Right atrium auricular region (tissue), 2 donors: ENCODE results near the gene RGL1. TPM values are rescaled to one million over a fixed set of nuclear protein-coding genes. Genes with fewer than 3 reads are reported as not detected.

Experiments used
- DNase-seq: peaks from one replicate; pipeline ENCODE4 v3.0.0-alpha.2; 2019; ENCODE audit warnings: low spot score
- H3K27ac ChIP-seq, 2 donors: fragments of 200-600 bp; sonication (generic); 1 replicate in 1 of 2; 2 replicates in 1 of 2; pipeline ENCODE4 v1.5.1; 2016 to 2019
- H3K27me3 ChIP-seq, 2 donors: fragments of 200-600 bp; sonication (generic); one replicate each; pipeline versions ENCODE4 v1.5.1 to v1.6.0; 2017 to 2019
- H3K36me3 ChIP-seq: fragments of 200-600 bp; sonication (generic); one replicate; pipeline ENCODE4 v1.5.1; 2016
- H3K4me1 ChIP-seq, 2 donors: fragments of 200-600 bp; sonication (generic); one replicate each; pipeline versions ENCODE4 v1.5.1 to v1.6.0; 2017 to 2019
- H3K4me3 ChIP-seq, 2 donors: fragments of 200-600 bp; sonication (generic); 1 replicate in 1 of 2; 2 replicates in 1 of 2; pipeline ENCODE4 v1.5.1; 2017 to 2019; ENCODE audit warnings: mild to moderate bottlenecking in 1 of 2, moderate library complexity in 1 of 2
- H3K9me3 ChIP-seq, 2 donors: fragments of 200-600 bp; sonication (generic); one replicate each; pipeline ENCODE4 v1.5.1; 2019
- CTCF ChIP-seq, 2 donors: fragments of 200-600 bp; sonication (generic); IDR thresholded peaks; one replicate each; pipeline ENCODE4 v1.5.1; 2019; ENCODE audit warnings: antibody characterized with exemption in 2 of 2
- total RNA-seq, 2 donors: library from RNA; depleted of rRNA; stranded (reverse); fragments of >200 nt; gene quantifications; one replicate each; pipeline ENCODE4 v1.1.0, GENCODE V29; 2016

The RGL1 gene
- total RNA-seq, 2 donors from 2014 or later = 14.9 to 22.7 TPM

- H3K4me3 ChIP-seq = no peak overlapping the region
- no peak for DNase-seq
- peak overlapping the region; percentile 51 to 76 for H3K27ac ChIP-seq
- no peak for TF ChIP-seq CTCF (IDR thresholded peaks at IDR 0.05)
- no peaks in the 10 kb centered on the region for H3K9me3 ChIP-seq
- no peaks in the 10 kb centered on the region for H3K27me3 ChIP-seq
- H3K4me1 ChIP-seq = peaks cover 0 to 77% of the 10 kb centered on the region in 2 donors
- H3K36me3 ChIP-seq = no peaks in the 10 kb centered on the region
These were observed 71.4 kb downstream of the RGL1 start for GRCh38 chr1:183876309-183876708.

GRCh38 chr1:183877053-183877720 lies 72.3 kb downstream of the RGL1 start:
- Histone ChIP-seq H3K9me3 (no peaks in the 10 kb centered on the region), H3K4me3 (peak overlapping the region in 1 of 2 donors; percentile 21), H3K4me1 (peaks cover 0 to 77% of the 10 kb centered on the region in 2 donors), H3K27me3 (no peaks in the 10 kb centered on the region), H3K36me3 (no peaks in the 10 kb centered on the region), H3K27ac (peak overlapping the region; percentile 51 to 76)
- no peak for DNase-seq
- no peak for TF ChIP-seq CTCF (IDR thresholded peaks at IDR 0.05)

DNA sequence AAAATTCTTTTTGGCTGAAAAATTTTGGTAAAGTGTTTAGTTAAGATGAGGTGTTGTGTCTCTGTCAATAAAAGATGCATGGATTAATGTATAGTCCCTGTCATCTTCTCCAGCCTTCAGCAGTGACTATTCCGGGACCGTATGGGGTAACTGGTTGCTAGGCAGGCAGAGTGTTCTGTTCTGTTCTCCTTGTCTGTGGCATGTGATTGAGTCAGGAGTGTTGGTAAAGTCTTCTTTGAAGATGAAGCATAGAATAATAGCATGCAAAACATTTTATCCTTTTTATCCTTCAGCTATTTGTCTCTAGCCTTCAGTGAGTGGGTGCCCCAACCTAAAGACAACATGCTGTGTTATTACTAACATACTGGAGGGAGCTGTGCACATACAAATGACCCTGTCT lies 74.6 kb downstream of the RGL1 start:
- H3K9me3 ChIP-seq = no peaks in the 10 kb centered on the region
- no peak overlapping the region for H3K4me3 ChIP-seq
- no peak for TF ChIP-seq CTCF (IDR thresholded peaks at IDR 0.05)
- H3K36me3 ChIP-seq = peaks cover 5% of the 10 kb centered on the region
- no peak overlapping the region for H3K27ac ChIP-seq
- no peak for DNase-seq
- peaks cover 0 to 58% of the 10 kb centered on the region in 2 donors for H3K4me1 ChIP-seq
- no peaks in the 10 kb centered on the region for H3K27me3 ChIP-seq

DNA sequence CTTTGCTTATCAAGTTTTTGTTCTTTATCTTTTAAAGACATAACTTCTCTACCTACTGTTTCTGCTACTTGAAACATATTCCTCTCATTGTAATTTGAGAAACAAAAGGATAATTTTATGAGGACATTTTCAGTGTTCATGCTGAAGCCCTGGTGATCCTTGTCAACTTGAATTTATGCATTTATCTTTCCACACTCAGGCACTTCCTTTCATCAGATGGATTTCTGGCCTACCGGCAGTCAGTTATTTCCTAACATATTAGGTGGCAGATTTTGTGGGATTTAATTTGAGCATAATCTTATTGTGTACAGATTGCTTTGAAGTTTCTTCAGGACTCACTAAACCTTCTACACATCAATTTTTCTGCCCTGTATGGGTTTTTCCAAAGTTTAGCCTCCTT lies 75.0 kb downstream of the RGL1 start:
- peaks cover 0 to 54% of the 10 kb centered on the region in 2 donors for H3K4me1 ChIP-seq
- DNase-seq = no peak
- TF ChIP-seq CTCF (IDR thresholded peaks at IDR 0.05) = no peak
- no peak overlapping the region for H3K27ac ChIP-seq
- H3K36me3 ChIP-seq = peaks cover 9% of the 10 kb centered on the region
- H3K27me3 ChIP-seq = no peaks in the 10 kb centered on the region
- no peak overlapping the region for H3K4me3 ChIP-seq
- no peaks in the 10 kb centered on the region for H3K9me3 ChIP-seq

- H3K4me1 ChIP-seq = peaks cover 0 to 53% of the 10 kb centered on the region in 2 donors
- TF ChIP-seq CTCF (IDR thresholded peaks at IDR 0.05) = no peak
- peak overlapping the region; percentile 55 to 60 for H3K27ac ChIP-seq
- H3K9me3 ChIP-seq = no peaks in the 10 kb centered on the region
- H3K27me3 ChIP-seq = no peaks in the 10 kb centered on the region
- no peak overlapping the region for H3K4me3 ChIP-seq
- H3K36me3 ChIP-seq = peaks cover 16% of the 10 kb centered on the region
- DNase-seq = no peak
These were observed 75.8 kb downstream of the RGL1 start for GRCh38 chr1:183880531-183881243.
